Effector memory CD4-positive, alpha-beta T cell (primary cell): ENCODE data around the gene SETDB1.

Experiments used
- DNase-seq, 3 donors: peaks; one replicate each; pipeline ENCODE4 v3.0.0-alpha.2; 2020
- H3K27ac ChIP-seq: 2 replicates; pipeline ENCODE4 v1.7.0; 2013; ENCODE audit warnings: mild to moderate bottlenecking, low read length, moderate library complexity; ENCODE audit not compliant: insufficient read depth, poor library complexity, severe bottlenecking
- H3K27me3 ChIP-seq: replicated peaks from 2 replicates; pipeline ENCODE4 v1.7.0; 2013; ENCODE audit warnings: mild to moderate bottlenecking, low read length; ENCODE audit not compliant: insufficient read depth, control insufficient read depth, poor library complexity, severe bottlenecking
- H3K36me3 ChIP-seq: 2 replicates; pipeline ENCODE4 v1.7.0; 2013; ENCODE audit warnings: mild to moderate bottlenecking, low read length, moderate library complexity; ENCODE audit not compliant: control insufficient read depth, insufficient read depth
- H3K4me1 ChIP-seq: 2 replicates; pipeline ENCODE4 v1.7.0; 2013; ENCODE audit warnings: low read length, mild to moderate bottlenecking; ENCODE audit not compliant: control insufficient read depth, insufficient read depth, poor library complexity, severe bottlenecking
- H3K4me3 ChIP-seq: 2 replicates; pipeline ENCODE4 v1.7.0; 2013; ENCODE audit warnings: low read length, low read depth, mild to moderate bottlenecking; ENCODE audit not compliant: insufficient read depth, poor library complexity, severe bottlenecking
- H3K9me3 ChIP-seq: 2 replicates; pipeline ENCODE4 v1.7.0; 2013; ENCODE audit warnings: mild to moderate bottlenecking, low read length, moderate library complexity; ENCODE audit not compliant: control insufficient read depth

The SETDB1 gene

DNA sequence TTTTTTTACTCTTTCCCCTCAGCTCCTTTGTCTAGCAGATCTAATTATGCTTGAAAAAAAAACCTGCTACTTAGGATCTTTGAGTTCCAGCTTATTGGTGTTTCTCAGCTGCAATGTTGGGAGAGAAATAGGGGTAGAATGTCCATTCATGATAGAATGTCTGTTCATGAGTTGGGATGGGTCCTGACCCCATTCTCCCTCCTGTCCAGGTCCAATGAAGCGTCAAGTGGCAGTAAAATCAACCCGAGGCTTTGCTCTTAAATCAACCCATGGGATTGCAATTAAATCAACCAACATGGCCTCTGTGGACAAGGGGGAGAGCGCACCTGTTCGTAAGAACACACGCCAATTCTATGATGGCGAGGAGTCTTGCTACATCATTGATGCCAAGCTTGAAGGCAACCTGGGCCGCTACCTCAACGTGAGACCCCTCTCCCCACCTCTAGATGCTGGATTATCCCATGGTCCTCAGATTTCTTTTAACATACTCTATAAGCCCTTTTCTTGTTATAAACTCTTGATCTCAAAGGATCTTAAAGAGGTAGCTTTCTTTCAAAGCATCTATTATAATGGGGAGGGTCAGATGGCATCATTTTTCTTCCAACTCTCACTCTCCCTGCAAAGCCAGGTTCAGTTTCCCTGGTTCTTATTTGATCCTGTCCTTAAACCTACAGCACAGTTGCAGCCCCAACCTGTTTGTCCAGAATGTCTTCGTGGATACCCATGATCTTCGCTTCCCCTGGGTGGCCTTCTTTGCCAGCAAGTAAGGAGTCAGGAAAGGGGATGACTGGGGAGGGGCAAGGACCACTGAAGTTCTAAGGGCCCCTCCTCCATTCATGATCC lies 37.4 kb downstream of the SETDB1 start:
- H3K36me3 ChIP-seq, result peaks cover 88% of the 10 kb centered on the region
- no peak overlapping the region for H3K4me3 ChIP-seq
- DNase-seq, result no peak
- no peaks in the 10 kb centered on the region for H3K27me3 ChIP-seq
- no peak overlapping the region for H3K27ac ChIP-seq
- no peaks in the 10 kb centered on the region for H3K9me3 ChIP-seq
- no peaks in the 10 kb centered on the region for H3K4me1 ChIP-seq

DNA sequence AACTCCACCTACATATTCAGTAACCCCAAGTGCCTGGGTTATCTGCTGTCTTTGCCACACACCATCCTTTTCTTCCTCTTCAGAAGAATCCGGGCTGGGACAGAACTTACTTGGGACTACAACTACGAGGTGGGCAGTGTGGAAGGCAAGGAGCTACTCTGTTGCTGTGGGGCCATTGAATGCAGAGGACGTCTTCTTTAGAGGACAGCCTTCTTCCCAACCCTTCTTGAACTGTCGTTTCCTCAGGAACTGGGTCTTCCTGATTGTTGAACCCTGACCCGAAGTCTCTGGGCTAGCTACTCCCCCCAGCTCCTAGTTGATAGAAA lies 38.0 kb downstream of the SETDB1 start:
- no peak overlapping the region for H3K27ac ChIP-seq
- H3K27me3 ChIP-seq, result no peaks in the 10 kb centered on the region
- no peaks in the 10 kb centered on the region for H3K9me3 ChIP-seq
- no peak for DNase-seq
- H3K36me3 ChIP-seq, result peaks cover 87% of the 10 kb centered on the region
- H3K4me1 ChIP-seq, result no peaks in the 10 kb centered on the region
- H3K4me3 ChIP-seq, result no peak overlapping the region

DNA sequence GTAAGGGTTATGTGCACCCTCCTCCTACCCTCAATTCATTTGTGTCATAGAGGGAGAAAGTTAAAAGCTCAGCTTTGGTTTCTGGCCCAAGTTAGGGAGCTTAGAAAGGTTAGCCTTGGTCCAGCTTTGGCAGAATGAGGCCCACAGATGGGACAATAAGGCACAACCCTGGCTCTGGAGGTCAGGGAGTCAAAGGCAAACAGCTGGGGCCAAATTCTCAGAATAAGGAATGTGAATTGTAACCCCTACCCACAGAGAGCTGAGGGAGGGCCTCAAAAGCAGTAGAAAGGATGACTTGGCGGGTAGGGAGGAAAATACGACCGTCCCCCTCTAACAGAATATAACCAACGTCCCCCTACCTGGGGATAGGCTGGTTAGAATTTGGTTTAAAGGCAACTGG lies 39.4 kb downstream of the SETDB1 start:
- Histone ChIP-seq H3K4me1 (no peaks in the 10 kb centered on the region), H3K9me3 (no peaks in the 10 kb centered on the region), H3K27ac (no peak overlapping the region), H3K4me3 (no peak overlapping the region), H3K27me3 (no peaks in the 10 kb centered on the region), H3K36me3 (peaks cover 77% of the 10 kb centered on the region)
- DNase-seq, result no peak

DNA sequence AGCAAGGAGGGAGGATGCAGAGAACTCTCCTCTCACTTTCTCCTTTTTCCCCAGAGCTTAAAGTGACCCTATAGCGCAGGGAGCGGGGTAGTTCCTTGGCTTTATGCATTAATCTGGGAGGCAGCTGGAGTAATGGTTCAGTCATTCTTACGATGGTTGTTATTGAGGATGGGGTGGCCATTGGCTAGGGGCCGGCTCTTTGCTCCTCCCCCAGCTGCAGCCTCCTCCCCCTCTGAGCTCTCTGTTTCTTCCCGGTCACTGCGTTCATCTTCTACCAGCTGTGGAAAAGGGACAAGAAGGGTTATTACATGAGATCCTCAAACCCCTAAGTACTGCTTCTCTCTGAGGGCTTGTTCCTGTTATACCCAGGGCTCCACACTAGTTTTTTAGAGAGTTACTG lies 39.8 kb downstream of the SETDB1 start:
- DNase-seq, result no peak
- no peaks in the 10 kb centered on the region for H3K27me3 ChIP-seq
- H3K27ac ChIP-seq, result no peak overlapping the region
- no peaks in the 10 kb centered on the region for H3K9me3 ChIP-seq
- H3K4me1 ChIP-seq, result no peaks in the 10 kb centered on the region
- no peak overlapping the region for H3K4me3 ChIP-seq
- peaks cover 73% of the 10 kb centered on the region for H3K36me3 ChIP-seq

GRCh38 chr1:150967936-150968335 lies 41.8 kb downstream of the SETDB1 start:
- DNase-seq, result no peak
- H3K27ac ChIP-seq, result no peak overlapping the region

GRCh38 chr1:150968491-150968890 lies 42.3 kb downstream of the SETDB1 start:
- no peak for DNase-seq
- Histone ChIP-seq H3K9me3 (no peaks in the 10 kb centered on the region), H3K4me3 (no peak overlapping the region), H3K36me3 (peaks cover 52% of the 10 kb centered on the region), H3K27me3 (no peaks in the 10 kb centered on the region), H3K27ac (no peak overlapping the region), H3K4me1 (peaks cover 15% of the 10 kb centered on the region)

More at GRCh38 chr1:150967936-150968335, 41.8 kb downstream of the SETDB1 start:
- no peaks in the 10 kb centered on the region for H3K9me3 ChIP-seq
- no peaks in the 10 kb centered on the region for H3K27me3 ChIP-seq
- peaks cover 57% of the 10 kb centered on the region for H3K36me3 ChIP-seq
- peaks cover 9% of the 10 kb centered on the region for H3K4me1 ChIP-seq
- no peak overlapping the region for H3K4me3 ChIP-seq

DNA sequence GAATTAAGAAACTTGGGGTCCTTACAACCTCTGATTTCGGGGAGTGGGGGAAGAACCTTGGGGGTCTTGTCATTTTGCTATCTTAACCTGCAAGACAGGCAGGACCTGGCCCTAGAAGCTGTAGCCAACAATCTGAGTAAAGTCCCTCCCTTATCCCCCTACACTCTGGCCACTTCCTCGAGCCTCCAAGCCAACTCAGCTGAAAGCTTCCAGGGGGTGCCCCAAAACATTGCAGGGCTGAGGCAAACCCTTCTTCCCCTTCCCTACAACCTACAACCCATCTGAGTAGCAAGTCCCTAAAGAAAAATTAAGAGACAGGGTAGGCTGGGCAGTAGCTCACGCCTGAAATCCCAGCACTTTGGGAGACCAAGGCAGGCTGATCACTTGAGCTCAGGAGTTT lies 43.5 kb downstream of the SETDB1 start:
- no peak for DNase-seq
- no peak overlapping the region for H3K4me3 ChIP-seq
- peaks cover 17% of the 10 kb centered on the region for H3K4me1 ChIP-seq
- no peak overlapping the region for H3K27ac ChIP-seq
- H3K27me3 ChIP-seq, result no peaks in the 10 kb centered on the region
- no peaks in the 10 kb centered on the region for H3K9me3 ChIP-seq
- H3K36me3 ChIP-seq, result peaks cover 42% of the 10 kb centered on the region

- Histone ChIP-seq H3K27ac (no peak overlapping the region), H3K36me3 (peaks cover 29% of the 10 kb centered on the region), H3K9me3 (no peaks in the 10 kb centered on the region), H3K27me3 (no peaks in the 10 kb centered on the region), H3K4me3 (no peak overlapping the region), H3K4me1 (peaks cover 23% of the 10 kb centered on the region)
- no peak for DNase-seq
These were observed 44.8 kb downstream of the SETDB1 start for GRCh38 chr1:150970808-150971582.

GRCh38 chr1:150971583-150972416 lies 45.6 kb downstream of the SETDB1 start:
- H3K9me3 ChIP-seq, result no peaks in the 10 kb centered on the region
- H3K4me1 ChIP-seq, result peaks cover 29% of the 10 kb centered on the region
- H3K27ac ChIP-seq, result peak overlapping the region; percentile 85
- no peak for DNase-seq
- no peaks in the 10 kb centered on the region for H3K27me3 ChIP-seq
- peaks cover 21% of the 10 kb centered on the region for H3K36me3 ChIP-seq
- H3K4me3 ChIP-seq, result no peak overlapping the region
